Naive thymus-derived CD8-positive, alpha-beta T cell (primary cell): ENCODE measurements around the gene ASS1. TPM values are rescaled to one million over a fixed set of nuclear protein-coding genes. Genes with fewer than 3 reads are reported as not detected.

Experiments used
- ATAC-seq, 2 donors: fragments of 150-1000 bp; cut with Tn5 transposase in 1 of 2; sonication (Bioruptor Pico), chemical (Tn5 transposase) in 1 of 2; 1 replicate in 1 of 2; 2 replicates in 1 of 2; pipeline ENCODE4 v1.10.0; 2021; ENCODE audit warnings: mild to moderate bottlenecking in 2 of 2, moderate library complexity in 2 of 2
- POLR2A ChIA-PET: fragments of 350-600 bp; sonication (Branson Sonifier 250); formaldehyde crosslinking; loops from one replicate; lab custom pipeline; 2021; ENCODE audit warnings: antibody characterized with exemption; lab: Charles Lee
- DNase-seq, 10 donors: peaks; one replicate each; pipeline versions ENCODE4 v3.0.0 to v3.0.0-alpha.2; 2020 to 2022
- H3K27ac Mint-ChIP-seq, 10 donors: one replicate each; pipeline ENCODE4 v1.8.0; 2020 to 2022; ENCODE audit warnings: mild to moderate bottlenecking in 10 of 10, mixed read lengths in 10 of 10, moderate library complexity in 4 of 10, inconsistent platforms in 1 of 10
- H3K27me3 Mint-ChIP-seq, 5 donors: one replicate each; pipeline ENCODE4 v1.8.0; 2021 to 2022; ENCODE audit warnings: mixed read lengths in 5 of 5
- H3K36me3 Mint-ChIP-seq, 3 donors: one replicate each; pipeline ENCODE4 v1.8.0; 2020 to 2022; ENCODE audit warnings: mixed read lengths in 3 of 3, mild to moderate bottlenecking in 2 of 3, inconsistent platforms in 1 of 3
- H3K4me1 Mint-ChIP-seq, 4 donors: one replicate each; pipeline ENCODE4 v1.8.0; 2021 to 2022; ENCODE audit warnings: mixed read lengths in 4 of 4
- H3K4me3 Mint-ChIP-seq, 10 donors: one replicate each; pipeline ENCODE4 v1.8.0; 2020 to 2022; ENCODE audit warnings: mild to moderate bottlenecking in 10 of 10, mixed read lengths in 10 of 10, moderate library complexity in 6 of 10, inconsistent platforms in 1 of 10
- H3K9me3 Mint-ChIP-seq, 9 donors: one replicate each; pipeline ENCODE4 v1.8.0; 2020 to 2022; ENCODE audit warnings: mixed read lengths in 9 of 9, mild to moderate bottlenecking in 3 of 9, inconsistent platforms in 1 of 9, moderate library complexity in 1 of 9
- polyA plus RNA-seq, 3 donors: library from polyadenylated mRNA; unstranded; fragments of 300-500 nt; fragmentation: Illumina TruSeq; gene quantifications; one replicate each; pipeline ENCODE4 v1.2.3, GENCODE V29; 2021
- total RNA-seq, 8 experiments: library from RNA in 2 of 8; stranded (reverse) in 2 of 8; gene quantifications; one replicate each; pipeline ENCODE4 v1.2.3 and lab custom pipeline; 2021 to 2026

The ASS1 gene
- total and polyA plus RNA-seq, 5 experiments from 2014 or later: not detected

GRCh38 chr9:130443840-130444492 is 795 bp upstream of the ASS1 start:
- Mint-ChIP-seq H3K9me3 (peaks cover 0 to 30% (median 12%) of the 10 kb centered on the region in 9 donors), H3K27ac (no peak overlapping the region), H3K27me3 (peaks cover 8 to 58% (median 38%) of the 10 kb centered on the region in 5 donors), H3K4me3 (peak overlapping the region in 8 of 10 donors; percentile 12 to 60 (median 42)), H3K4me1 (peaks cover 0 to 2% (median 2%) of the 10 kb centered on the region in 4 donors), H3K36me3 (peaks cover 2 to 15% (median 11%) of the 10 kb centered on the region in 3 donors)
- POLR2A ChIA-PET: no interaction called here
- DNase-seq (no peak), ATAC-seq (no peak)

DNA sequence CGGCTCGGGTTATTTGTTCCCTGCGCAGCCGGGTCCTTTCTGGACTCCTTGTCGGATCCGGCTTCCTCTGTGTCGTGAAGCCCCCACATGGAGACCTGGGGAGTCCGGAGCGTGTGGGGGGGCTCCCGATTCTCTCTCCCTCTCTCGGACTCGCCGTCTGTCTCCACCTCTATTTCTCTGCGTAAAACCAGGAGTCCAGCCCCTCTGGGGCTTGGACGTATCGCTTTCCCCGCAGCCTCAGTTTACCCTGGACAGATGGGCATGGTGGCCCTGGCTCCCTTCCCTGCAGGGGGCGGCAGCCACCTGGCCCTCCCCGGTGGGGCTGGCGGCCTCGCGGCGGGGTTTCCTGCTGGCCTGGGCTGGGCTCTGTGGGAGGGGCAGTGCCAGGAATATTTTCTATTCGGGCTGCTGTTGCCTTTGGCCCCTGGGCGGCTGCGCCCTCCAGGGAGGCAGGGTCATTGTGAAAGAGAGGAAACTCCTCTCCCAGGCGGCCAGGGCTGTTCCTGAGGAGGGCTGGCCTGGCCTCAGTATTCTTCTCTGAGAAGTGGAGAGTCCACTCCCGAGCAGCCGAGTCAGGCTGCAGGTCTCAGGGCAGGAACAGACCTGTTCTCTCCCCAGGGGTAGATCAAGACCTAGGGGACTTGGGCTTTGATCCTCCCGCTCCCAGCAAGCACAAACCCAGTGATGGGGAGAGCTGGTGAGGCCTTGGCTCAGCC is 665 bp downstream of the ASS1 start:
- H3K36me3 Mint-ChIP-seq: peaks cover 0 to 15% (median 10%) of the 10 kb centered on the region in 3 donors
- peaks cover 0 to 18% (median 12%) of the 10 kb centered on the region in 9 donors for H3K9me3 Mint-ChIP-seq
- peaks cover 0 to 2% (median 2%) of the 10 kb centered on the region in 4 donors for H3K4me1 Mint-ChIP-seq
- ATAC-seq: no peak
- H3K27me3 Mint-ChIP-seq: peaks cover 8 to 64% (median 36%) of the 10 kb centered on the region in 5 donors
- no peak for DNase-seq
- H3K27ac Mint-ChIP-seq: no peak overlapping the region
- peak overlapping the region in 8 of 10 donors; percentile 29 to 75 (median 57) for H3K4me3 Mint-ChIP-seq
- POLR2A ChIA-PET: interaction anchor here (0.5 kb wide), 1 partner anchor 8 kb away, joined by 4 read pairs; no protein-coding TSS in a partner anchor

DNA sequence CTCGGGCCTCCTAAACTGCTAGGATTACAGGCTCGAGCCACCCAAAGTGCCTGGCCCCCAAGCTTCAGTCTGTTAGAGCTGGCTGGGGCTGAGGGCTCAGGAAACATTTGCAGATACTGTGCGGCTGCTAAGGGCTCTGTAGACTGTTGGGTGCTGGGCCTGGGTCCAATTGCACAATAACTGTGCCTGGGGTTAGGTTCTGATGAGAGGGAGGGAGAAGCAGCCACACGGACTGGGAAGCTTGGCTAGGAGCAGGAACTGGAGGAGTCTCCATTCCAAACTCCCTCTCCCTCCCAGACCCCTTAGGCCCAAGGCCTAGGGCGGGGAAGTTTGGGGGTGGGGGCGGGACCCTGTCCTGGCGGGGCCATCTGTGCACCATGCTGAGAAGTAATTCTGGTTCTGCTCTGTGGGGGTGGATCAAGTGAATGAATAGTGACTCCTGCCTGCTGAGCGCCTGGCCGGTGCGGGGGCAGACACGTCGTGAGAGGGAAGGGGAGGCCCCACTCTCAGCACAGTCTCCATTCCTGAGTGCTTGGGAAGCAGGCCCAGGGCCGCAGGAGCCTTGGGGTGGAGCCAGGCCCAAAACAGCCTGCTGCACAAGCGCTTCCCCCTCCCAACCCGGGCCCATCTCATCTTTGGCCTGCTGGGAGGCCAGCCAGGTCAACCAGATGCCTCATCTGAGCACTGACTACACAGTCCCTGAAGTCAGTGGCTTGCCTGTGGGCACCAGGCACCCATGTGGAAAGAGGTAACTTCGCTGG is 1.5 kb downstream of the ASS1 start:
- peaks cover 0 to 11% (median 9%) of the 10 kb centered on the region in 9 donors for H3K9me3 Mint-ChIP-seq
- no peak for DNase-seq
- H3K36me3 Mint-ChIP-seq: peaks cover 0 to 11% (median 8%) of the 10 kb centered on the region in 3 donors
- no peak for ATAC-seq
- POLR2A ChIA-PET: no interaction called here
- H3K27me3 Mint-ChIP-seq: peaks cover 8 to 70% (median 41%) of the 10 kb centered on the region in 5 donors
- H3K27ac Mint-ChIP-seq: no peak overlapping the region
- peaks cover 0 to 2% (median 2%) of the 10 kb centered on the region in 4 donors for H3K4me1 Mint-ChIP-seq
- H3K4me3 Mint-ChIP-seq: peak overlapping the region; percentile 32 to 82 (median 64)

DNA sequence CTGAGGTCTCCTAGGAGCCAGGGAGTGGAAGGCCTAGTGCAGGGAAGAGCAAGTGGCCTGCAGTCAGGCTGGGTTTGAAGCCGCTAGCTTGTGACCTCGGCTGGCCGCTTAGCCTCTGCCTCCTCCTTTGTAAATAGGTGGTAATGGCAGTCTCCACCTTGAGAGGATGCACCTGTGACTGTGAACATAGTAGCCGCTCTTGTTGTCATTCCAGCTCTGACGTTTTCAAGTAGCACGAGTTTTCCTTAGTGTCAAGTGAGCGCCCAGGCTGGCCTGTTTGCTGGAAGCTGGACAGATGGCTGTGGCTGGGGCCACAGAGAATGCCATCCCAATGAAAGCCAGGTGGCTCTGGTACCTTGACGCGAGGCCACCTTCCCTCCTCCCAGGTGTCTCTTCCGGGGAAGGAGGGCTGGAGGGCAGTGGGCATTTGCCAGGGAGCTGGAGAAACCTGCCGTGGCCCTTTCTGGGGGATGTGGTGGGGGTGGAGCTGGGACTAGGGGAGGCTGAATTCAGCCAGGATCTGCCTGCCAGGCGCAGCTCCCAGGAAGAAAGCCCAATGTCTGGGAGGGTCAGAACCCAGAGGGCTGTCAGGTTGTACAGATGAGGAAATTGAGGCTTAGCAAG is 2.5 kb downstream of the ASS1 start:
- peaks cover 0 to under 1% (median 0%) of the 10 kb centered on the region in 3 donors for H3K36me3 Mint-ChIP-seq
- ATAC-seq (no peak), DNase-seq (no peak)
- peaks cover 0 to 2% (median 2%) of the 10 kb centered on the region in 4 donors for H3K4me1 Mint-ChIP-seq
- H3K27ac Mint-ChIP-seq: no peak overlapping the region
- peaks cover 8 to 70% (median 38%) of the 10 kb centered on the region in 5 donors for H3K27me3 Mint-ChIP-seq
- peaks cover 0 to 1% (median 0%) of the 10 kb centered on the region in 9 donors for H3K9me3 Mint-ChIP-seq
- no peak overlapping the region for H3K4me3 Mint-ChIP-seq
- POLR2A ChIA-PET: no interaction called here

DNA sequence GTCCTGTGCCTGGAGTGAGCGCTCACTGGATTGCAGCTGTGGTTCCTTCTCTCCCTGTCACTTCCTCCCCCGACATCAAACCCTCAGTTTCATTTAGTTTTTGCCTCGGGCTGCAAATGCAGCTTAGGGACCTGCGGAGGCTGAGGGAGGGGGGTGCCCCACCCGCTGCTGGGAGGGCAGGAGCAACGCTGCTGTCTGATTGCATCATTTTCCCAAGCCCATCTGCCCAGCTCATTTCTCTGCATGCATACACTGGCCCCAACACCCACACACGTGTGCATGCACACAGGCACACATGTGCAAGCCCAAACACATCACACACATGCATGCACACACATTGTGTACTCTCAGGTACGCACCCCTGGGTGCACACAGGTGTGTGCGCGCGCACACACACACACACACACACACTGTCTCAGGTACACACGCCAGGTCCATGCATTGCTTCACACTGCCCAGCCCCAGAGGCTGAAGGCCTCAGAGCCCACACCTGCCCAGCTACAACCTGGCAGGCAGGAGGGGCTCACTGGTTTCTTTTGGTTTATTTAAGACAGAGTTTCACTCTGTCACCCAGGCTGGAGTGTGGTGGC is 3.4 kb downstream of the ASS1 start:
- DNase-seq (no peak), ATAC-seq (no peak)
- H3K36me3 Mint-ChIP-seq: no peaks in the 10 kb centered on the region
- POLR2A ChIA-PET: no interaction called here
- peak overlapping the region in 1 of 10 donors; percentile 57 for H3K27ac Mint-ChIP-seq
- peaks cover 7 to 77% (median 43%) of the 10 kb centered on the region in 5 donors for H3K27me3 Mint-ChIP-seq
- no peak overlapping the region for H3K4me3 Mint-ChIP-seq
- peaks cover 0 to 5% (median 2%) of the 10 kb centered on the region in 4 donors for H3K4me1 Mint-ChIP-seq
- no peaks in the 10 kb centered on the region for H3K9me3 Mint-ChIP-seq

GRCh38 chr9:130448771-130449603 is 4.2 kb downstream of the ASS1 start:
- Mint-ChIP-seq H3K27me3 (peaks cover 2 to 72% (median 35%) of the 10 kb centered on the region in 5 donors), H3K4me3 (no peak overlapping the region), H3K4me1 (peaks cover 0 to 2% (median 2%) of the 10 kb centered on the region in 4 donors), H3K9me3 (no peaks in the 10 kb centered on the region), H3K27ac (peak overlapping the region in 1 of 10 donors; percentile 9), H3K36me3 (no peaks in the 10 kb centered on the region)
- POLR2A ChIA-PET: no interaction called here
- ATAC-seq (no peak), DNase-seq (no peak)

GRCh38 chr9:130450344-130451003 is 5.7 kb downstream of the ASS1 start:
- Mint-ChIP-seq H3K4me3 (no peak overlapping the region), H3K36me3 (no peaks in the 10 kb centered on the region), H3K4me1 (peaks cover 0 to 2% (median 2%) of the 10 kb centered on the region in 4 donors), H3K9me3 (no peaks in the 10 kb centered on the region), H3K27me3 (peaks cover 2 to 68% (median 35%) of the 10 kb centered on the region in 5 donors), H3K27ac (no peak overlapping the region)
- DNase-seq (no peak), ATAC-seq (no peak)
- POLR2A ChIA-PET: no interaction called here

DNA sequence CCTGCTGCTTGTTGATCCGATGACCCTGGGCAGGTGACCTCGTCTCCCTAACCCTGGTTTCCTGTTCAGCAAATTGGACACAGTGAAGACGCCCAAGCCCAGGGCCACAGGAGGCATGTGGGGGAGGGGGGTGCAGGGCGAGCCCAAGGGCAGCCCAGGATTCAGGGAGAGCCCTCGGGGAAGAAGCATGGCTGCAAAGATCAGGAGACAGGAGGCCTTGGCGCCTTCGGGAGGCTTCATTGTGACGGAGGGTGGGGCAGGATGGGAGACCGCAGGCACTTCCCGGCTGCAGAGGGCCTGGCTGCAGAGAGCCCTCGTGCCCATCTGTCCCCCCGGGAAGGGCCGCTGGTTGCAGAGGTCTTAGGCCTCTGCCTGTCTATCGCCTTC is 6.2 kb downstream of the ASS1 start:
- DNase-seq (no peak), ATAC-seq (no peak)
- no peaks in the 10 kb centered on the region for H3K36me3 Mint-ChIP-seq
- POLR2A ChIA-PET: no interaction called here
- H3K27me3 Mint-ChIP-seq: peaks cover 2 to 63% (median 31%) of the 10 kb centered on the region in 5 donors
- no peak overlapping the region for H3K4me3 Mint-ChIP-seq
- H3K9me3 Mint-ChIP-seq: no peaks in the 10 kb centered on the region
- H3K4me1 Mint-ChIP-seq: peaks cover 0 to 2% (median under 1%) of the 10 kb centered on the region in 4 donors
- no peak overlapping the region for H3K27ac Mint-ChIP-seq

DNA sequence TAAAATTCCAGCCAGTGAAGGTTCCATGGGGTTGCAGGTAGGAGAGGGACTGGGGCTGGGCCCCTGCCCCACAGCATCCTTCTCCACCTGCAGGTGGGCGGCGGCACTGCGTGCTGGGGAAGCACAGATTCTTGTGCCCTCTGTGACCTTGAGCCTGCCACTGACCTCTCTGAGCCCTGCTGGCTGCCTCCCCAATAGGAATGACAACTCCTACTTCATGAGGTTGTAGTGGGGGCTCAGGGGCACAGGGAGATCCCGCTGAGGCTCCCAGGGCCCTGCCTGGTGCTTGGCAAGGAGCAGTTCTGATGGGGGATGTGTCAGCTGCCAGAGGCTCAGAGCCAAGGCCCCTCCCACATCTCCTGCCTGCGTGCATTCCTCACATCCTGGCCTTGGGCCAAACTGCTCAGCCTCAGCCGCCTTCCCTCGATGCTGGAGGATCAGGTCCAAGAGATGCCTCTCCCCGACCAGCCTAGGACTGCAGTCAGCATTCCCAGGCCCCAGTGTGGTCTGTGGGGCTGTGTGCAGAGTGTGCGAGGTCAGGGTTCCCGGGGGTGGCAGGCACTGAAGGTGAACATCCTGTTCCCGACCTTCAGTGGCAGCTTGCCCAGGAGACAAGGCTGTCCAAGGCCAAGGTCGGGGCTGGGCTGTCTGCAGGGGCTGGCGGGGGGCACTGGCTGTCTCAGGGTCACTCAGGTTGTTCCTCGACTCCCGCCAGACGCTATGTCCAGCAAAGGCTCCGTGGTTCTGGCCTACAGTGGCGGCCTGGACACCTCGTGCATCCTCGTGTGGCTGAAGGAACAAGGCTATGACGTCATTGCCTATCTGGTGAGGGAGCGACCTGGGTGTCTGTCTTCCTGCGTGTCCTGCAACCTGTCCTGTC is 7.0 kb downstream of the ASS1 start:
- no peaks in the 10 kb centered on the region for H3K9me3 Mint-ChIP-seq
- ATAC-seq: no peak

GRCh38 chr9:130452835-130453234 is 8.1 kb downstream of the ASS1 start:
- Mint-ChIP-seq H3K27ac (peak overlapping the region in 1 of 10 donors; percentile 3), H3K36me3 (no peaks in the 10 kb centered on the region)

More for the DNA sequence above, 7.0 kb downstream of the ASS1 start:
- no peak for DNase-seq
- Mint-ChIP-seq H3K27ac (no peak overlapping the region), H3K4me1 (peaks cover 0 to 2% (median 0%) of the 10 kb centered on the region in 4 donors), H3K36me3 (no peaks in the 10 kb centered on the region), H3K4me3 (no peak overlapping the region), H3K27me3 (peaks cover 2 to 55% (median 29%) of the 10 kb centered on the region in 5 donors)
- POLR2A ChIA-PET: no interaction called here

More at GRCh38 chr9:130452835-130453234, 8.1 kb downstream of the ASS1 start:
- POLR2A ChIA-PET: interaction anchor here (0.6 kb wide), 1 partner anchor 12 kb away, joined by 4 read pairs; no protein-coding TSS in a partner anchor
- Mint-ChIP-seq H3K27me3 (peaks cover 2 to 47% (median 20%) of the 10 kb centered on the region in 5 donors), H3K4me1 (peaks cover 0 to 2% (median 0%) of the 10 kb centered on the region in 4 donors), H3K9me3 (no peaks in the 10 kb centered on the region), H3K4me3 (no peak overlapping the region)
- no peak for ATAC-seq
- no peak for DNase-seq
